ENCODE results near the gene CIB4. TPM values are rescaled to one million over a fixed set of nuclear protein-coding genes. Genes with fewer than 3 reads are reported as not detected.

The CIB4 gene
- total and polyA plus RNA-seq, 2 experiments from 2014 or later = not detected

GRCh38 chr2:26557244-26557925 lies 83.8 kb downstream of the CIB4 start:
- no peak overlapping the region for H3K4me2 ChIP-seq
- no peaks in the 10 kb centered on the region for H3K79me2 ChIP-seq
- H3K9me2 ChIP-seq (replicated peaks; ENCODE audit: insufficient read depth) = no peaks in the 10 kb centered on the region
- H3K4me3 ChIP-seq = no peak overlapping the region
- H3K27ac ChIP-seq = no peak overlapping the region
- no peaks in the 10 kb centered on the region for H3K4me1 ChIP-seq (ENCODE audit: insufficient read depth)
- DNase-seq (ENCODE audit: low spot score) = no peak
- 84% methylated on average over 12 of the region's 12 CpGs for WGBS (ENCODE audit: low lambda C conversion rate, missing lambda C conversion rate)
- H3K9me3 ChIP-seq (ENCODE audit: low read depth) = no peaks in the 10 kb centered on the region
- TF ChIP-seq EZH2 (IDR thresholded peaks at IDR 0.05; ENCODE audit: borderline replicate concordance) (no peak), EZH2phosphoT487 (IDR thresholded peaks at IDR 0.05; ENCODE audit: low read depth, severe bottlenecking, unreplicated experiment) (no peak), CTCF (IDR thresholded peaks at IDR 0.05; ENCODE audit: poor library complexity) (no peak)
- no peak overlapping the region for H2AFZ ChIP-seq
- H3K36me3 ChIP-seq (replicated peaks; ENCODE audit: insufficient read depth, low read depth) = no peaks in the 10 kb centered on the region
- H4K20me1 ChIP-seq (ENCODE audit: insufficient read depth, poor library complexity, severe bottlenecking) = no peaks in the 10 kb centered on the region
- peaks cover 22% of the 10 kb centered on the region for H3K27me3 ChIP-seq

- Histone ChIP-seq H3K4me3 (no peak overlapping the region), H4K20me1 (ENCODE audit: insufficient read depth, poor library complexity, severe bottlenecking) (no peaks in the 10 kb centered on the region), H3K4me2 (no peak overlapping the region), H3K79me2 (no peaks in the 10 kb centered on the region), H2AFZ (no peak overlapping the region), H3K4me1 (ENCODE audit: insufficient read depth) (no peaks in the 10 kb centered on the region), H3K9me3 (ENCODE audit: low read depth) (no peaks in the 10 kb centered on the region), H3K9me2 (replicated peaks; ENCODE audit: insufficient read depth) (no peaks in the 10 kb centered on the region), H3K36me3 (replicated peaks; ENCODE audit: insufficient read depth, low read depth) (no peaks in the 10 kb centered on the region), H3K27ac (no peak overlapping the region), H3K27me3 (peaks cover 22% of the 10 kb centered on the region)
- WGBS (ENCODE audit: low lambda C conversion rate, missing lambda C conversion rate) = 94% methylated on average over 15 of the region's 15 CpGs
- TF ChIP-seq EZH2phosphoT487 (IDR thresholded peaks at IDR 0.05; ENCODE audit: low read depth, severe bottlenecking, unreplicated experiment) = no peak
- no peak for TF ChIP-seq CTCF (IDR thresholded peaks at IDR 0.05; ENCODE audit: poor library complexity)
- TF ChIP-seq EZH2 (IDR thresholded peaks at IDR 0.05; ENCODE audit: borderline replicate concordance) = no peak
- DNase-seq (ENCODE audit: low spot score) = no peak
Observed at GRCh38 chr2:26556309-26557243, 84.6 kb downstream of the CIB4 start.

- Histone ChIP-seq H3K79me2 (no peaks in the 10 kb centered on the region), H4K20me1 (ENCODE audit: insufficient read depth, poor library complexity, severe bottlenecking) (no peaks in the 10 kb centered on the region), H3K9me3 (ENCODE audit: low read depth) (no peaks in the 10 kb centered on the region), H3K9me2 (replicated peaks; ENCODE audit: insufficient read depth) (no peaks in the 10 kb centered on the region), H3K4me2 (no peak overlapping the region), H2AFZ (no peak overlapping the region), H3K4me1 (ENCODE audit: insufficient read depth) (no peaks in the 10 kb centered on the region), H3K36me3 (replicated peaks; ENCODE audit: insufficient read depth, low read depth) (no peaks in the 10 kb centered on the region), H3K4me3 (no peak overlapping the region), H3K27me3 (peaks cover 22% of the 10 kb centered on the region), H3K27ac (no peak overlapping the region)
- no peak for TF ChIP-seq EZH2 (IDR thresholded peaks at IDR 0.05; ENCODE audit: borderline replicate concordance)
- no peak for TF ChIP-seq EZH2phosphoT487 (IDR thresholded peaks at IDR 0.05; ENCODE audit: low read depth, severe bottlenecking, unreplicated experiment)
- no peak for TF ChIP-seq CTCF (IDR thresholded peaks at IDR 0.05; ENCODE audit: poor library complexity)
- DNase-seq (ENCODE audit: low spot score) = no peak
- 83% methylated on average over 8 of the region's 8 CpGs for WGBS (ENCODE audit: low lambda C conversion rate, missing lambda C conversion rate)
Observed at GRCh38 chr2:26555246-26556133, 85.7 kb downstream of the CIB4 start.

Measured in hepatocyte (in vitro differentiated cells).